Neural progenitor cell (in vitro differentiated cells): ENCODE measurements around the gene ELOA2. TPM values are rescaled to one million over a fixed set of nuclear protein-coding genes. Genes with fewer than 3 reads are reported as not detected.

Source experiments
- DNase-seq: peaks from one replicate; pipeline ENCODE4 v3.0.0-alpha.2; 2016; ENCODE audit warnings: low spot score
- H2AFZ ChIP-seq: fragments of 200-600 bp; sonication (generic); replicated peaks from 2 replicates; pipeline ENCODE4 v1.6.1; 2016; ENCODE audit warnings: antibody characterized with exemption
- H3F3A ChIP-seq: fragments of 200-600 bp; sonication (generic); 2 replicates; pipeline ENCODE4 v1.6.1; 2016; ENCODE audit warnings: antibody characterized with exemption, low read depth
- H3K27ac ChIP-seq: fragments of 200-600 bp; sonication (generic); 2 replicates; pipeline ENCODE4 v1.5.1; 2016; ENCODE audit warnings: mild to moderate bottlenecking
- H3K27me3 ChIP-seq: fragments of 200-600 bp; sonication (generic); 2 replicates; pipeline ENCODE4 v1.6.1; 2016; ENCODE audit warnings: mild to moderate bottlenecking, moderate library complexity
- H3K36me3 ChIP-seq: fragments of 200-600 bp; sonication (generic); 2 replicates; pipeline ENCODE4 v1.5.1; 2016
- H3K4me1 ChIP-seq: fragments of 200-600 bp; sonication (generic); 2 replicates; pipeline ENCODE4 v1.6.1; 2016; ENCODE audit warnings: mixed run types
- H3K4me2 ChIP-seq: fragments of 200-600 bp; sonication (generic); 2 replicates; pipeline ENCODE4 v1.6.1; 2016
- H3K4me3 ChIP-seq: fragments of 200-600 bp; sonication (generic); 2 replicates; pipeline ENCODE4 v1.5.1; 2016
- H3K79me2 ChIP-seq: fragments of 200-600 bp; sonication (generic); 2 replicates; pipeline ENCODE4 v1.6.1; 2016; ENCODE audit warnings: low read depth
- H3K9ac ChIP-seq: fragments of 200-600 bp; sonication (generic); 2 replicates; pipeline ENCODE4 v1.6.1; 2016
- H3K9me3 ChIP-seq: fragments of 200-600 bp; sonication (generic); 2 replicates; pipeline ENCODE4 v1.5.1; 2016; ENCODE audit warnings: low read depth
- H4K20me1 ChIP-seq: fragments of 200-600 bp; sonication (generic); 2 replicates; pipeline ENCODE4 v1.6.1; 2016; ENCODE audit warnings: low read depth
- H3K27ac Mint-ChIP-seq: 3 replicates; pipeline ENCODE4 v1.8.0; 2021; ENCODE audit warnings: mixed read lengths
- H3K27me3 Mint-ChIP-seq: 2 replicates; pipeline ENCODE4 v1.8.0; 2022; ENCODE audit warnings: low read depth, mild to moderate bottlenecking, inconsistent platforms, moderate library complexity, mixed read lengths; ENCODE audit not compliant: insufficient read depth
- H3K36me3 Mint-ChIP-seq: 3 replicates; pipeline ENCODE4 v1.8.0; 2021; ENCODE audit warnings: mixed read lengths
- H3K4me1 Mint-ChIP-seq: 3 replicates; pipeline ENCODE4 v1.8.0; 2021; ENCODE audit warnings: mixed read lengths
- H3K4me3 Mint-ChIP-seq: 3 replicates; pipeline ENCODE4 v1.8.0; 2021; ENCODE audit warnings: mild to moderate bottlenecking, moderate library complexity, mixed read lengths
- H3K9me3 Mint-ChIP-seq: 3 replicates; pipeline ENCODE4 v1.8.0; 2020; ENCODE audit warnings: mixed read lengths
- CTCF ChIP-seq: fragments of 200-600 bp; sonication (generic); IDR thresholded peaks from 2 replicates; pipeline ENCODE4 v1.5.1; 2017; ENCODE audit warnings: antibody characterized with exemption, mild to moderate bottlenecking
- EZH2 ChIP-seq: fragments of 200-600 bp; sonication (generic); IDR thresholded peaks from 2 replicates; pipeline ENCODE4 v1.6.1; 2017; ENCODE audit warnings: antibody characterized with exemption, mild to moderate bottlenecking, moderate library complexity
- EZH2phosphoT487 ChIP-seq: fragments of 200-600 bp; sonication (generic); IDR thresholded peaks from 2 replicates; pipeline ENCODE4 v1.6.1; 2017; ENCODE audit warnings: antibody characterized with exemption
- total RNA-seq: library from RNA; depleted of rRNA; stranded (reverse); fragments of >200 nt; gene quantifications from 2 replicates; pipeline ENCODE4 v1.2.3, GENCODE V29; 2015; ENCODE audit warnings: low replicate concordance

ELOA2 gene
- total RNA-seq, 1 donor from 2014 or later: not detected

- Mint-ChIP-seq H3K36me3 (peaks cover 6% of the 10 kb centered on the region), H3K27me3 (no peaks in the 10 kb centered on the region), H3K27ac (no peak overlapping the region), H3K9me3 (no peaks in the 10 kb centered on the region), H3K4me3 (no peak overlapping the region), H3K4me1 (peaks cover 43% of the 10 kb centered on the region)
- no peak overlapping the region for H3K9ac ChIP-seq
- no peaks in the 10 kb centered on the region for H3K79me2 ChIP-seq
- H3F3A ChIP-seq: no peaks in the 10 kb centered on the region
- no peaks in the 10 kb centered on the region for H4K20me1 ChIP-seq
- no peaks in the 10 kb centered on the region for H3K27me3 ChIP-seq
- H3K4me3 ChIP-seq: no peak overlapping the region
- H3K4me2 ChIP-seq: no peak overlapping the region
- H3K27ac ChIP-seq: no peak overlapping the region
- H3K4me1 ChIP-seq: peaks cover 30% of the 10 kb centered on the region
- no peaks in the 10 kb centered on the region for H3K36me3 ChIP-seq
- TF ChIP-seq EZH2phosphoT487 (no peak), EZH2 (no peak), CTCF (no peak)
- no peak for DNase-seq
- H3K9me3 ChIP-seq: no peaks in the 10 kb centered on the region
- no peak overlapping the region for H2AFZ ChIP-seq
These were observed 41.7 kb upstream of the ELOA2 start for GRCh38 chr18:47077111-47077510.

GRCh38 chr18:47075098-47075883 is 39.9 kb upstream of the ELOA2 start:
- no peaks in the 10 kb centered on the region for H4K20me1 ChIP-seq
- H3K9me3 ChIP-seq: no peaks in the 10 kb centered on the region
- H3F3A ChIP-seq: no peaks in the 10 kb centered on the region

GRCh38 chr18:47067648-47068047 is 32.2 kb upstream of the ELOA2 start:
- no peak overlapping the region for H3K4me2 ChIP-seq
- TF ChIP-seq CTCF (no peak), EZH2 (no peak), EZH2phosphoT487 (no peak)
- no peaks in the 10 kb centered on the region for H3K27me3 ChIP-seq
- no peak for DNase-seq
- H3K4me3 ChIP-seq: no peak overlapping the region
- Mint-ChIP-seq H3K4me3 (no peak overlapping the region), H3K4me1 (no peaks in the 10 kb centered on the region), H3K27me3 (no peaks in the 10 kb centered on the region), H3K27ac (no peak overlapping the region), H3K9me3 (no peaks in the 10 kb centered on the region), H3K36me3 (no peaks in the 10 kb centered on the region)
- no peaks in the 10 kb centered on the region for H3F3A ChIP-seq
- H3K36me3 ChIP-seq: no peaks in the 10 kb centered on the region
- H4K20me1 ChIP-seq: no peaks in the 10 kb centered on the region
- no peak overlapping the region for H3K27ac ChIP-seq
- H2AFZ ChIP-seq: no peak overlapping the region
- H3K9ac ChIP-seq: no peak overlapping the region
- no peaks in the 10 kb centered on the region for H3K4me1 ChIP-seq
- no peaks in the 10 kb centered on the region for H3K9me3 ChIP-seq
- H3K79me2 ChIP-seq: no peaks in the 10 kb centered on the region

More at GRCh38 chr18:47075098-47075883, 39.9 kb upstream of the ELOA2 start:
- Mint-ChIP-seq H3K27ac (no peak overlapping the region), H3K4me3 (no peak overlapping the region), H3K4me1 (peaks cover 43% of the 10 kb centered on the region), H3K36me3 (peaks cover 5% of the 10 kb centered on the region), H3K27me3 (no peaks in the 10 kb centered on the region), H3K9me3 (no peaks in the 10 kb centered on the region)
- TF ChIP-seq EZH2 (no peak), CTCF (no peak), EZH2phosphoT487 (no peak)
- Histone ChIP-seq H2AFZ (peak overlapping the region; percentile 24), H3K27ac (no peak overlapping the region), H3K79me2 (no peaks in the 10 kb centered on the region), H3K4me2 (peak overlapping the region; percentile 43), H3K36me3 (no peaks in the 10 kb centered on the region), H3K9ac (no peak overlapping the region), H3K27me3 (no peaks in the 10 kb centered on the region), H3K4me1 (peaks cover 30% of the 10 kb centered on the region), H3K4me3 (no peak overlapping the region)
- no peak for DNase-seq
